WTC11 (cell line): ENCODE data around the gene CHI3L1. TPM values are rescaled to one million over a fixed set of nuclear protein-coding genes. Genes with fewer than 3 reads are reported as not detected.

ENCODE experiments used
- ATAC-seq: fragments of 200-7000 bp; cut with Tn5 transposase; 2 replicates; pipeline ENCODE4 v1.10.0; 2021; ENCODE audit warnings: mild to moderate bottlenecking, moderate library complexity
- CTCF ChIA-PET: fragments of 300-600 bp; sonication (Branson Sonifier 250); formaldehyde crosslinking; loops from one replicate; lab custom pipeline; 2021; ENCODE audit warnings: antibody characterized with exemption; lab: Charles Lee
- POLR2A ChIA-PET: fragments of 350-600 bp; sonication (Branson Sonifier 250); formaldehyde crosslinking; loops from one replicate; lab custom pipeline; 2021; ENCODE audit warnings: antibody characterized with exemption; lab: Charles Lee
- DNase-seq: peaks from one replicate; pipeline ENCODE4 v3.0.0; 2021; ENCODE audit warnings: low spot score
- H3K27ac Mint-ChIP-seq: 2 replicates; pipeline ENCODE4 v1.8.0; 2021; ENCODE audit warnings: mixed read lengths
- H3K27me3 Mint-ChIP-seq: 2 replicates; pipeline ENCODE4 v1.8.0; 2021; ENCODE audit warnings: low read depth, mild to moderate bottlenecking, moderate library complexity, mixed read lengths
- H3K36me3 Mint-ChIP-seq: 2 replicates; pipeline ENCODE4 v1.8.0; 2021; ENCODE audit warnings: mixed read lengths
- H3K4me1 Mint-ChIP-seq: 2 replicates; pipeline ENCODE4 v1.8.0; 2022; ENCODE audit warnings: mixed read lengths
- H3K4me3 Mint-ChIP-seq: 2 replicates; pipeline ENCODE4 v1.8.0; 2021; ENCODE audit warnings: mild to moderate bottlenecking, moderate library complexity, mixed read lengths
- H3K9me3 Mint-ChIP-seq: 2 replicates; pipeline ENCODE4 v1.8.0; 2021; ENCODE audit warnings: mixed read lengths
- ATF1 ChIP-seq: sonication (generic); formaldehyde crosslinking; IDR thresholded peaks from 2 replicates; pipeline ENCODE4 v1.8.1; 2023; ENCODE audit warnings: mild to moderate bottlenecking, moderate library complexity, missing genetic modification reagents
- E2F4 ChIP-seq: sonication (generic); formaldehyde crosslinking; IDR thresholded peaks from 2 replicates; pipeline ENCODE4 v1.8.1; 2022; ENCODE audit warnings: low read depth, mild to moderate bottlenecking, moderate library complexity, missing genetic modification reagents, borderline replicate concordance
- E2F5 ChIP-seq: sonication (generic); formaldehyde crosslinking; IDR thresholded peaks from 2 replicates; pipeline ENCODE4 v1.8.1; 2022; ENCODE audit warnings: mild to moderate bottlenecking, moderate library complexity, missing genetic modification reagents
- ELF4 ChIP-seq: sonication (generic); formaldehyde crosslinking; IDR thresholded peaks from 2 replicates; pipeline ENCODE4 v1.8.1; 2022; ENCODE audit warnings: low read depth, mild to moderate bottlenecking, moderate library complexity, missing genetic modification reagents
- ETV6 ChIP-seq: sonication (generic); formaldehyde crosslinking; IDR thresholded peaks from 2 replicates; pipeline ENCODE4 v1.8.1; 2022; ENCODE audit warnings: mild to moderate bottlenecking, missing genetic modification reagents
- GRHL2 ChIP-seq: fragments of 250-450 bp; sonication (Bioruptor Pico); IDR thresholded peaks from 2 replicates; pipeline ENCODE4 v1.8.0; 2022; ENCODE audit warnings: mild to moderate bottlenecking, moderate library complexity; ENCODE audit not compliant: insufficient replicate concordance, severe bottlenecking
- GTF2I ChIP-seq: fragments of 250-450 bp; sonication (Bioruptor Pico); conservative IDR thresholded peaks from 2 replicates; pipeline ENCODE4 v1.4.0; 2021; ENCODE audit warnings: mild to moderate bottlenecking
- IRF1 ChIP-seq: sonication (generic); formaldehyde crosslinking; IDR thresholded peaks from 2 replicates; pipeline ENCODE4 v1.8.0; 2023; ENCODE audit warnings: missing genetic modification reagents
- NFYB ChIP-seq: sonication (generic); formaldehyde crosslinking; conservative IDR thresholded peaks from 2 replicates; pipeline ENCODE4 v1.8.0; 2022; ENCODE audit warnings: low read depth, missing genetic modification reagents
- SMAD3 ChIP-seq: sonication (generic); formaldehyde crosslinking; IDR thresholded peaks from 2 replicates; pipeline ENCODE4 v1.8.0; 2022; ENCODE audit warnings: missing genetic modification reagents, mild to moderate bottlenecking, borderline replicate concordance
- SMAD4 ChIP-seq: sonication (generic); formaldehyde crosslinking; IDR thresholded peaks from 2 replicates; pipeline ENCODE4 v1.8.0; 2022; ENCODE audit warnings: mild to moderate bottlenecking, missing genetic modification reagents
- TEAD1 ChIP-seq: sonication (generic); formaldehyde crosslinking; IDR thresholded peaks from 2 replicates; pipeline ENCODE4 v1.8.0; 2022; ENCODE audit warnings: mild to moderate bottlenecking, missing genetic modification reagents
- TEAD4 ChIP-seq: sonication (generic); formaldehyde crosslinking; IDR thresholded peaks from 2 replicates; pipeline ENCODE4 v1.8.0; 2022; ENCODE audit warnings: mild to moderate bottlenecking, missing genetic modification reagents
- TP53 ChIP-seq: sonication (generic); formaldehyde crosslinking; IDR thresholded peaks from 2 replicates; pipeline ENCODE4 v1.8.1; 2023; ENCODE audit warnings: mild to moderate bottlenecking, missing genetic modification reagents
- ZNF281 ChIP-seq: sonication (generic); formaldehyde crosslinking; IDR thresholded peaks from 2 replicates; pipeline ENCODE4 v1.8.0; 2023; ENCODE audit warnings: mild to moderate bottlenecking, missing genetic modification reagents
- ZNF396 ChIP-seq: fragments of 250-450 bp; sonication (Bioruptor Pico); IDR thresholded peaks from 2 replicates; pipeline ENCODE4 v1.8.0; 2021; ENCODE audit warnings: mild to moderate bottlenecking, moderate library complexity, borderline replicate concordance
- ZNF423 ChIP-seq: fragments of 250-450 bp; sonication (Bioruptor Pico); IDR thresholded peaks from 2 replicates; pipeline ENCODE4 v2.1.2; 2022; ENCODE audit warnings: mild to moderate bottlenecking, moderate library complexity
- ZNF425 ChIP-seq: fragments of 250-450 bp; sonication (Bioruptor Pico); conservative IDR thresholded peaks from 2 replicates; pipeline ENCODE4 v1.9.0; 2021; ENCODE audit warnings: mild to moderate bottlenecking
- total RNA-seq: library from RNA; stranded (reverse); gene quantifications from 3 replicates; pipeline ENCODE4 v1.2.3, GENCODE V29; 2021

The CHI3L1 gene
- total RNA-seq, 1 experiment from 2014 or later = 0.24 TPM

- CTCF ChIA-PET = interaction anchor here (1.0 to 2.3 kb wide), 10 partner anchors 9 to 156 kb away, joined by 3 to 14 read pairs (median 4); no protein-coding TSS in a partner anchor
- POLR2A ChIA-PET = no interaction called here
- H3K4me3 Mint-ChIP-seq = no peak overlapping the region
- H3K36me3 Mint-ChIP-seq = no peaks in the 10 kb centered on the region
- ATAC-seq (peak; percentile 87), DNase-seq (no peak)
- TF ChIP-seq TEAD1 (CRISPR knock-in tag) = peak; percentile 43; the same call in 1 of the 2 replicates
- no peak for TF ChIP-seq ATF1
- H3K4me1 Mint-ChIP-seq = no peaks in the 10 kb centered on the region
- H3K27ac Mint-ChIP-seq = no peak overlapping the region
- H3K9me3 Mint-ChIP-seq = peaks cover 6% of the 10 kb centered on the region; the same call in 1 of the 2 replicates
- H3K27me3 Mint-ChIP-seq = peaks cover 3% of the 10 kb centered on the region; the same call in 1 of the 2 replicates
These were observed 9.9 kb upstream of the CHI3L1 start for GRCh38 chr1:203196371-203196770.

GRCh38 chr1:203190949-203191348, 4.4 kb upstream of the CHI3L1 start:
- H3K4me3 Mint-ChIP-seq = no peak overlapping the region

GRCh38 chr1:203189951-203190352, 3.4 kb upstream of the CHI3L1 start:
- H3K27me3 Mint-ChIP-seq = peaks cover 2% of the 10 kb centered on the region; the same call in 1 of the 2 replicates
- peaks cover 30% of the 10 kb centered on the region for H3K4me1 Mint-ChIP-seq
- POLR2A ChIA-PET = no interaction called here
- TF ChIP-seq ZNF423 (CRISPR knock-in tag) (no peak), TEAD4 (CRISPR knock-in tag) (no peak), ZNF425 (CRISPR knock-in tag) (no peak), ZNF396 (CRISPR knock-in tag) (no peak), NFYB (CRISPR knock-in tag) (no peak), ZNF281 (CRISPR knock-in tag) (no peak), E2F5 (CRISPR knock-in tag) (no peak), IRF1 (CRISPR knock-in tag) (no peak), GTF2I (CRISPR knock-in tag) (no peak), SMAD4 (no peak), E2F4 (CRISPR knock-in tag) (no peak), TEAD1 (CRISPR knock-in tag) (no peak), TP53 (CRISPR knock-in tag) (no peak)
- TF ChIP-seq, all 79 proteins: peak for 0
- Mint-ChIP-seq H3K9me3 (no peaks in the 10 kb centered on the region), H3K4me3 (no peak overlapping the region), H3K27ac (no peak overlapping the region), H3K36me3 (no peaks in the 10 kb centered on the region)
- ATAC-seq = no peak
- DNase-seq = no peak
- CTCF ChIA-PET = interaction anchor here (0.7 to 3.9 kb wide), 5 partner anchors 17 to 77 kb away, joined by 3 to 20 read pairs (median 5); partner anchors contain the start of gene ADORA1

More at GRCh38 chr1:203190949-203191348, 4.4 kb upstream of the CHI3L1 start:
- TF ChIP-seq SMAD4 (no peak), GRHL2 (no peak), NFYB (CRISPR knock-in tag) (no peak), SMAD3 (CRISPR knock-in tag) (no peak), ETV6 (no peak), ELF4 (no peak)
- TF ChIP-seq, all 79 proteins: peak for 0
- ATAC-seq = no peak
- Mint-ChIP-seq H3K4me1 (peaks cover 20% of the 10 kb centered on the region), H3K9me3 (no peaks in the 10 kb centered on the region), H3K27me3 (peaks cover under 1% of the 10 kb centered on the region; the same call in 1 of the 2 replicates), H3K36me3 (no peaks in the 10 kb centered on the region), H3K27ac (no peak overlapping the region)
- CTCF ChIA-PET = interaction anchor here (1.2 to 1.9 kb wide), 2 partner anchors 25 to 76 kb away, joined by 3 to 8 read pairs; no protein-coding TSS in a partner anchor
- DNase-seq = no peak
- POLR2A ChIA-PET = no interaction called here
